HepG2 (cell line): ENCODE measurements around the gene P2RX3. TPM values are rescaled to one million over a fixed set of nuclear protein-coding genes. Genes with fewer than 3 reads are reported as not detected.

Experiments used
- GATAD2A ChIP-seq: IDR thresholded peaks from 2 replicates; pipeline ENCODE4 v1.6.1; 2016
- LCORL ChIP-seq, 2 experiments: fragments of 450-650 bp in 1 of 2; sonication (generic) in 1 of 2; formaldehyde crosslinking in 1 of 2; IDR thresholded peaks; 2 replicates each; pipeline versions ENCODE4 v1.5.0 to v1.6.1; 2017 to 2020; ENCODE audit warnings: antibody characterized with exemption in 1 of 2, missing genetic modification reagents in 1 of 2
- MAZ ChIP-seq, 2 experiments: sonication (generic) in 1 of 2; formaldehyde crosslinking in 1 of 2; IDR thresholded peaks; 2 replicates each; pipeline versions ENCODE4 v1.5.0 to v1.6.1; 2012 to 2020; ENCODE audit warnings: low read depth in 2 of 2, mild to moderate bottlenecking in 2 of 2, borderline replicate concordance in 1 of 2, improper control_type of control experiment in 1 of 2, low read length in 1 of 2, missing genetic modification reagents in 1 of 2, moderate library complexity in 1 of 2
- SAP130 ChIP-seq: IDR thresholded peaks from 2 replicates; pipeline ENCODE4 v1.6.1; 2016; ENCODE audit warnings: low read depth
- SOX13 ChIP-seq, 3 experiments: fragments of 450-650 bp in 1 of 3; sonication (generic) in 1 of 3; formaldehyde crosslinking in 1 of 3; IDR thresholded peaks in 2 of 3; conservative IDR thresholded peaks in 1 of 3; 2 replicates each; pipeline versions ENCODE4 v1.5.0 to v1.6.1; 2016 to 2020; ENCODE audit warnings: antibody characterized with exemption in 1 of 3, mild to moderate bottlenecking in 1 of 3, missing compliant biosample characterization in 1 of 3, missing genetic modification reagents in 1 of 3, moderate library complexity in 1 of 3
- SOX5 ChIP-seq: IDR thresholded peaks from 2 replicates; pipeline ENCODE4 v1.6.1; 2016; ENCODE audit warnings: borderline replicate concordance
- ZBTB20 ChIP-seq: sonication (generic); formaldehyde crosslinking; IDR thresholded peaks from 2 replicates; pipeline ENCODE4 v1.8.1; 2023; ENCODE audit warnings: missing genetic modification reagents, low read depth, mild to moderate bottlenecking, borderline replicate concordance
- ZFP36 ChIP-seq: fragments of 150-350 bp; IDR thresholded peaks from 2 replicates; pipeline ENCODE4 v1.6.1; 2018; ENCODE audit warnings: borderline replicate concordance, low read length, low read depth; ENCODE audit not compliant: partially characterized antibody
- ZNF44 ChIP-seq: sonication (generic); formaldehyde crosslinking; IDR thresholded peaks from 2 replicates; pipeline ENCODE4 v1.5.1; 2020; ENCODE audit warnings: mild to moderate bottlenecking, missing genetic modification reagents
- ZNF556 ChIP-seq: sonication (generic); formaldehyde crosslinking; IDR thresholded peaks from 2 replicates; pipeline ENCODE4 v1.4.0; 2020; ENCODE audit warnings: mild to moderate bottlenecking, missing genetic modification reagents, borderline replicate concordance
- polyA plus RNA-seq, 8 experiments: library from polyadenylated mRNA; depleted of rRNA in 3 of 8; stranded (reverse) in 7 of 8; unstranded in 1 of 8; fragments of >200 nt; fragmentation: Illumina TruSeq in 4 of 8; extraction: Trizol in 4 of 8; gene quantifications; 2 replicates each; pipeline versions ENCODE4 v1.2.1 to v1.2.3, GENCODE V29; 2011 to 2016; ENCODE audit warnings: low read depth in 4 of 8, missing spikeins in 1 of 8, mixed read lengths in 1 of 8; ENCODE audit not compliant: insufficient read depth in 1 of 8
- total RNA-seq, 5 experiments: library from RNA; depleted of rRNA; stranded (reverse); fragments of >200 nt; fragmentation: Illumina TruSeq; extraction: Trizol; gene quantifications; 2 replicates each; pipeline ENCODE4 v1.2.3, GENCODE V29; 2016; ENCODE audit warnings: low read depth in 1 of 5
- TF ChIP-seq, protein P1 (sequence below): sonication (generic); formaldehyde crosslinking; IDR thresholded peaks from 2 replicates; pipeline ENCODE4 v1.4.0; 2020; ENCODE audit warnings: missing genetic modification reagents, borderline replicate concordance
- TF ChIP-seq, protein P2 (sequence below): sonication (generic); formaldehyde crosslinking; IDR thresholded peaks from 2 replicates; pipeline ENCODE4 v1.4.0; 2020; ENCODE audit warnings: missing genetic modification reagents
- TF ChIP-seq, protein P3 (sequence below): sonication (generic); formaldehyde crosslinking; IDR thresholded peaks from 2 replicates; pipeline ENCODE4 v1.4.0; 2020; ENCODE audit warnings: missing genetic modification reagents, mild to moderate bottlenecking, borderline replicate concordance
- TF ChIP-seq, protein P4 (sequence below): sonication (generic); formaldehyde crosslinking; IDR thresholded peaks from 2 replicates; pipeline ENCODE4 v1.9.0; 2021; ENCODE audit warnings: missing genetic modification reagents, borderline replicate concordance
- TF ChIP-seq, protein P5 (sequence below): sonication (generic); IDR thresholded peaks from 2 replicates; pipeline ENCODE4 v1.6.1; 2016; ENCODE audit warnings: low read depth, borderline replicate concordance
- TF ChIP-seq, protein P6 (sequence below): sonication (generic); formaldehyde crosslinking; conservative IDR thresholded peaks from 2 replicates; pipeline ENCODE4 v1.4.0; 2020; ENCODE audit warnings: missing genetic modification reagents

Gene P2RX3
- total and polyA plus RNA-seq, 2 of the 13 experiments (the other 11 are each of a cell fraction or from before 2014, with no cell fraction given) = 0.08 TPM; not detected in 1

DNA sequence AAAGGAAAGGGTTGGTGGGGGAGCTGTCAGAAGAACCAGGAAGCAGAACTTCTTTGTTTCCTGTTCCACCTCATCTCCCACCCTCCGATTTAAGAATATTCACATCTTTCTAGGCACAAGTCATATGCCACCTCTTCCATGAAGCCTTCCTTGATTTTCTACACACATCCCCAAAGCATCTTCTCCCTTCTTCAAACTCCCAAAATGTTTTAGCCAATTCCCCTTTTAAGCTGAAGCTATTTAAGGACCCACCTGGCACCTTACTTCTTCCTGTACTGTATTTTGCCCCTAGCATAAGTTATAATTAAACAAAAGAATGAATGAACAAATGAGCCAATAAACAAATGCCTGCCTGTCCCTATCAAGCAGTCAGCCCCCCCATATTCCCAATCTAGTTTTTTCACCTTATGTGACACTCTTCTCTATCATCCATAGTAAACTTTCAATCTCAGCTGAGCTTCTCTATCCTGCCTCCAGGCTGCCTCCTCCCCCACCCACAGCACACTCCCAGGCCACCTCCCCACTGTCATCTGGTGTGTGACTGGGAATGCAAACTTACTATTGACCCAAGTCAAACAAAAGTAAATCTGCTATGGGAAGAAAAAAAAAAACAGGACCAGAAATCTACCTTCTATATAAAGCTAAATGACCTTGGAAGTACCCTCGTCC lies 17.3 kb upstream of the P2RX3 start (continued):
- TF ChIP-seq, protein P1, sequence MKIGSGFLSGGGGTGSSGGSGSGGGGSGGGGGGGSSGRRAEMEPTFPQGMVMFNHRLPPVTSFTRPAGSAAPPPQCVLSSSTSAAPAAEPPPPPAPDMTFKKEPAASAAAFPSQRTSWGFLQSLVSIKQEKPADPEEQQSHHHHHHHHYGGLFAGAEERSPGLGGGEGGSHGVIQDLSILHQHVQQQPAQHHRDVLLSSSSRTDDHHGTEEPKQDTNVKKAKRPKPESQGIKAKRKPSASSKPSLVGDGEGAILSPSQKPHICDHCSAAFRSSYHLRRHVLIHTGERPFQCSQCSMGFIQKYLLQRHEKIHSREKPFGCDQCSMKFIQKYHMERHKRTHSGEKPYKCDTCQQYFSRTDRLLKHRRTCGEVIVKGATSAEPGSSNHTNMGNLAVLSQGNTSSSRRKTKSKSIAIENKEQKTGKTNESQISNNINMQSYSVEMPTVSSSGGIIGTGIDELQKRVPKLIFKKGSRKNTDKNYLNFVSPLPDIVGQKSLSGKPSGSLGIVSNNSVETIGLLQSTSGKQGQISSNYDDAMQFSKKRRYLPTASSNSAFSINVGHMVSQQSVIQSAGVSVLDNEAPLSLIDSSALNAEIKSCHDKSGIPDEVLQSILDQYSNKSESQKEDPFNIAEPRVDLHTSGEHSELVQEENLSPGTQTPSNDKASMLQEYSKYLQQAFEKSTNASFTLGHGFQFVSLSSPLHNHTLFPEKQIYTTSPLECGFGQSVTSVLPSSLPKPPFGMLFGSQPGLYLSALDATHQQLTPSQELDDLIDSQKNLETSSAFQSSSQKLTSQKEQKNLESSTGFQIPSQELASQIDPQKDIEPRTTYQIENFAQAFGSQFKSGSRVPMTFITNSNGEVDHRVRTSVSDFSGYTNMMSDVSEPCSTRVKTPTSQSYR (CRISPR knock-in tag) = peak; percentile 85; the same call in 1 of the 2 replicates
- TF ChIP-seq, protein P2, sequence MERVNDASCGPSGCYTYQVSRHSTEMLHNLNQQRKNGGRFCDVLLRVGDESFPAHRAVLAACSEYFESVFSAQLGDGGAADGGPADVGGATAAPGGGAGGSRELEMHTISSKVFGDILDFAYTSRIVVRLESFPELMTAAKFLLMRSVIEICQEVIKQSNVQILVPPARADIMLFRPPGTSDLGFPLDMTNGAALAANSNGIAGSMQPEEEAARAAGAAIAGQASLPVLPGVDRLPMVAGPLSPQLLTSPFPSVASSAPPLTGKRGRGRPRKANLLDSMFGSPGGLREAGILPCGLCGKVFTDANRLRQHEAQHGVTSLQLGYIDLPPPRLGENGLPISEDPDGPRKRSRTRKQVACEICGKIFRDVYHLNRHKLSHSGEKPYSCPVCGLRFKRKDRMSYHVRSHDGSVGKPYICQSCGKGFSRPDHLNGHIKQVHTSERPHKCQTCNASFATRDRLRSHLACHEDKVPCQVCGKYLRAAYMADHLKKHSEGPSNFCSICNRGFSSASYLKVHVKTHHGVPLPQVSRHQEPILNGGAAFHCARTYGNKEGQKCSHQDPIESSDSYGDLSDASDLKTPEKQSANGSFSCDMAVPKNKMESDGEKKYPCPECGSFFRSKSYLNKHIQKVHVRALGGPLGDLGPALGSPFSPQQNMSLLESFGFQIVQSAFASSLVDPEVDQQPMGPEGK (CRISPR knock-in tag) = peak; percentile 34; the same call in 1 of the 2 replicates
- TF ChIP-seq ZBTB20 (CRISPR knock-in tag) = no peak
- 0 out of 2 replicates have a peak, but pooled peaks have one; percentile 37 for TF ChIP-seq ZNF556 (CRISPR knock-in tag)
- 0 out of 2 replicates have a peak, but pooled peaks have one; percentile 8 for TF ChIP-seq GATAD2A (CRISPR knock-in tag)
- 0 out of 2 replicates have a peak, but pooled peaks have one; percentile 11 for TF ChIP-seq SOX5 (CRISPR knock-in tag)
- no peak for TF ChIP-seq LCORL (IDR thresholded peaks at IDR 0.05)
- peak; percentile 25; the same call in 1 of the 2 replicates for TF ChIP-seq LCORL (CRISPR knock-in tag; IDR thresholded peaks at IDR 0.05)
- no peak for TF ChIP-seq ZNF44 (CRISPR knock-in tag)
- TF ChIP-seq, protein P3, sequence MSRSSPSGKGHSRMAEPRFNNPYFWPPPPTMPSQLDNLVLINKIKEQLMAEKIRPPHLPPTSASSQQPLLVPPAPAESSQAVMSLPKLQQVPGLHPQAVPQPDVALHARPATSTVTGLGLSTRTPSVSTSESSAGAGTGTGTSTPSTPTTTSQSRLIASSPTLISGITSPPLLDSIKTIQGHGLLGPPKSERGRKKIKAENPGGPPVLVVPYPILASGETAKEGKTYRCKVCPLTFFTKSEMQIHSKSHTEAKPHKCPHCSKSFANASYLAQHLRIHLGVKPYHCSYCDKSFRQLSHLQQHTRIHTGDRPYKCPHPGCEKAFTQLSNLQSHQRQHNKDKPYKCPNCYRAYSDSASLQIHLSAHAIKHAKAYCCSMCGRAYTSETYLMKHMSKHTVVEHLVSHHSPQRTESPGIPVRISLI (CRISPR knock-in tag) = peak; percentile 86
- TF ChIP-seq, protein P4, sequence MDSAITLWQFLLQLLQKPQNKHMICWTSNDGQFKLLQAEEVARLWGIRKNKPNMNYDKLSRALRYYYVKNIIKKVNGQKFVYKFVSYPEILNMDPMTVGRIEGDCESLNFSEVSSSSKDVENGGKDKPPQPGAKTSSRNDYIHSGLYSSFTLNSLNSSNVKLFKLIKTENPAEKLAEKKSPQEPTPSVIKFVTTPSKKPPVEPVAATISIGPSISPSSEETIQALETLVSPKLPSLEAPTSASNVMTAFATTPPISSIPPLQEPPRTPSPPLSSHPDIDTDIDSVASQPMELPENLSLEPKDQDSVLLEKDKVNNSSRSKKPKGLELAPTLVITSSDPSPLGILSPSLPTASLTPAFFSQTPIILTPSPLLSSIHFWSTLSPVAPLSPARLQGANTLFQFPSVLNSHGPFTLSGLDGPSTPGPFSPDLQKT (CRISPR knock-in tag) = no peak
- TF ChIP-seq, protein P5, sequence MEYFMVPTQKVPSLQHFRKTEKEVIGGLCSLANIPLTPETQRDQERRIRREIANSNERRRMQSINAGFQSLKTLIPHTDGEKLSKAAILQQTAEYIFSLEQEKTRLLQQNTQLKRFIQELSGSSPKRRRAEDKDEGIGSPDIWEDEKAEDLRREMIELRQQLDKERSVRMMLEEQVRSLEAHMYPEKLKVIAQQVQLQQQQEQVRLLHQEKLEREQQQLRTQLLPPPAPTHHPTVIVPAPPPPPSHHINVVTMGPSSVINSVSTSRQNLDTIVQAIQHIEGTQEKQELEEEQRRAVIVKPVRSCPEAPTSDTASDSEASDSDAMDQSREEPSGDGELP = peak; percentile 60; the same call in 1 of the 2 replicates
- TF ChIP-seq ZFP36 = peak; percentile 66
- peak; percentile 52 for TF ChIP-seq SAP130 (CRISPR knock-in tag)
- no peak for TF ChIP-seq SOX13 (IDR thresholded peaks at IDR 0.05)
- TF ChIP-seq SOX13 (CRISPR knock-in tag; conservative IDR thresholded peaks at IDR 0.05 in 1 of 2, IDR thresholded peaks at IDR 0.05 in 1 of 2) = 0 out of 4 replicates have a peak, but pooled peaks of 1 of the 2 experiments have one; percentile 10
- TF ChIP-seq, protein P6, sequence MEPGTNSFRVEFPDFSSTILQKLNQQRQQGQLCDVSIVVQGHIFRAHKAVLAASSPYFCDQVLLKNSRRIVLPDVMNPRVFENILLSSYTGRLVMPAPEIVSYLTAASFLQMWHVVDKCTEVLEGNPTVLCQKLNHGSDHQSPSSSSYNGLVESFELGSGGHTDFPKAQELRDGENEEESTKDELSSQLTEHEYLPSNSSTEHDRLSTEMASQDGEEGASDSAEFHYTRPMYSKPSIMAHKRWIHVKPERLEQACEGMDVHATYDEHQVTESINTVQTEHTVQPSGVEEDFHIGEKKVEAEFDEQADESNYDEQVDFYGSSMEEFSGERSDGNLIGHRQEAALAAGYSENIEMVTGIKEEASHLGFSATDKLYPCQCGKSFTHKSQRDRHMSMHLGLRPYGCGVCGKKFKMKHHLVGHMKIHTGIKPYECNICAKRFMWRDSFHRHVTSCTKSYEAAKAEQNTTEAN (CRISPR knock-in tag) = no peak
- TF ChIP-seq MAZ (IDR thresholded peaks at IDR 0.05; ENCODE audit: borderline replicate concordance, low read depth, low read length) = no peak; the same call in 1 of the 2 replicates
- TF ChIP-seq MAZ (CRISPR knock-in tag; IDR thresholded peaks at IDR 0.05; ENCODE audit: low read depth) = no peak
